ENCODE results near the gene TMEM272. TPM values are rescaled to one million over a fixed set of nuclear protein-coding genes. Genes with fewer than 3 reads are reported as not detected.

TMEM272 gene
- total RNA-seq, 4 donors from 2014 or later = not detected

GRCh38 chr13:51814071-51814470 lies 30.9 kb downstream of the TMEM272 start:
- intact Hi-C loops (cut with DNase I; ENCODE audit: low total_unique reads) = no loop called here

DNA sequence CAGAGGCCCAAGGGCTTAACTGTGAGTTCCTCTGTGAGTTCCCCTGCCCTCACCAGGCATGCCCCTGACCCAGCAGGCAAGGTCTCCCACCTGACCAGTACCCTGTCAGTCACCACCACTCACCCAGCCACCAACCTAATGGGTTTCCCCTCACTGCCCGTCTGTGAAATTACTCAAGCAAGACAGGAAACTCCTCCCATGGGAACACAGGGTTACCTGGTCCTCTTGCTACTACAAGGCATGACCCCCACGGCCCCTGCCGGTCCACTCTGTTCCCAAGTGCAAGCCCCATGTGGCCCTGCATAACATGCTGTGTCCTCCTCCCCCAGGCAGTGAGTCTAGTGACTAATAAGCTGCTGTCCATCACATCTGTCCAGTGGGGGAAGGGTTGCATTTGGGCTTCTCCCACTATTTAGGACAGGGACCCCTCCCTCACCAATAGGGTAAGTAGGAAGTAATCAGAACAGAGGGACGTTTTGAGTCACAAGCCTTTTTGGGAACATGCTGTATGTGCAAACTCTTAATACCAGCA lies 33.0 kb downstream of the TMEM272 start:
- no peak for TF ChIP-seq POLR2A (IDR thresholded peaks at IDR 0.05)
- TF ChIP-seq, protein P1, sequence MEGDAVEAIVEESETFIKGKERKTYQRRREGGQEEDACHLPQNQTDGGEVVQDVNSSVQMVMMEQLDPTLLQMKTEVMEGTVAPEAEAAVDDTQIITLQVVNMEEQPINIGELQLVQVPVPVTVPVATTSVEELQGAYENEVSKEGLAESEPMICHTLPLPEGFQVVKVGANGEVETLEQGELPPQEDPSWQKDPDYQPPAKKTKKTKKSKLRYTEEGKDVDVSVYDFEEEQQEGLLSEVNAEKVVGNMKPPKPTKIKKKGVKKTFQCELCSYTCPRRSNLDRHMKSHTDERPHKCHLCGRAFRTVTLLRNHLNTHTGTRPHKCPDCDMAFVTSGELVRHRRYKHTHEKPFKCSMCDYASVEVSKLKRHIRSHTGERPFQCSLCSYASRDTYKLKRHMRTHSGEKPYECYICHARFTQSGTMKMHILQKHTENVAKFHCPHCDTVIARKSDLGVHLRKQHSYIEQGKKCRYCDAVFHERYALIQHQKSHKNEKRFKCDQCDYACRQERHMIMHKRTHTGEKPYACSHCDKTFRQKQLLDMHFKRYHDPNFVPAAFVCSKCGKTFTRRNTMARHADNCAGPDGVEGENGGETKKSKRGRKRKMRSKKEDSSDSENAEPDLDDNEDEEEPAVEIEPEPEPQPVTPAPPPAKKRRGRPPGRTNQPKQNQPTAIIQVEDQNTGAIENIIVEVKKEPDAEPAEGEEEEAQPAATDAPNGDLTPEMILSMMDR (IDR thresholded peaks at IDR 0.05) = no peak
- no peak for TF ChIP-seq EP300 (IDR thresholded peaks at IDR 0.05; ENCODE audit: low read depth)
- TF ChIP-seq POLR2AphosphoS5 (IDR thresholded peaks at IDR 0.05) = no peak
- in situ Hi-C loops (cut with MboI; ENCODE audit: low pct_ligation_motif_present in 1 of 4, low pct_unique_long_range_greater_than_20kb in 1 of 4, low sequenced_read_pairs in 3 of 4) = loop anchor here in 1 of 4 donors (25.0 kb wide), 2 partner anchors 325 to 625 kb away; partner anchors contain the start of gene NEK5
- no peaks in the 10 kb centered on the region for H3K9me3 ChIP-seq
- intact Hi-C loops (cut with DNase I; ENCODE audit: low total_unique reads) = no loop called here
- no peak overlapping the region for H3K4me3 ChIP-seq
- H3K27me3 ChIP-seq = no peaks in the 10 kb centered on the region
- no peak overlapping the region for H3K27ac ChIP-seq
- peaks cover 5 to 13% (median 10%) of the 10 kb centered on the region in 4 donors for H3K4me1 ChIP-seq
- H3K36me3 ChIP-seq = no peaks in the 10 kb centered on the region
- no peak for DNase-seq
- 60 to 67% methylated on average over 1 to 4 of the region's 4 CpGs for WGBS, 2 donors (ENCODE audit: low coverage in 1 of 2)

More at GRCh38 chr13:51814071-51814470, 30.9 kb downstream of the TMEM272 start:
- Histone ChIP-seq H3K9me3 (no peaks in the 10 kb centered on the region), H3K36me3 (no peaks in the 10 kb centered on the region), H3K27me3 (no peaks in the 10 kb centered on the region), H3K4me1 (peaks cover 5 to 13% (median 10%) of the 10 kb centered on the region in 4 donors), H3K27ac (no peak overlapping the region), H3K4me3 (no peak overlapping the region)
- TF ChIP-seq EP300 (IDR thresholded peaks at IDR 0.05; ENCODE audit: low read depth) (no peak), POLR2AphosphoS5 (IDR thresholded peaks at IDR 0.05) (no peak), POLR2A (IDR thresholded peaks at IDR 0.05) (no peak)
- TF ChIP-seq, protein P1 (IDR thresholded peaks at IDR 0.05) = no peak
- 98% methylated on average over 2 of the region's 2 CpGs; no CpG with 5 or more reads in 1 of the 2 donors for WGBS, 2 donors (ENCODE audit: low coverage in 1 of 2)
- no peak for DNase-seq
- in situ Hi-C loops (cut with MboI; ENCODE audit: low pct_ligation_motif_present in 1 of 4, low pct_unique_long_range_greater_than_20kb in 1 of 4, low sequenced_read_pairs in 3 of 4) = loop anchor here in 1 of 4 donors (25.0 kb wide), 2 partner anchors 323 to 623 kb away; partner anchors contain the start of gene NEK5

DNA sequence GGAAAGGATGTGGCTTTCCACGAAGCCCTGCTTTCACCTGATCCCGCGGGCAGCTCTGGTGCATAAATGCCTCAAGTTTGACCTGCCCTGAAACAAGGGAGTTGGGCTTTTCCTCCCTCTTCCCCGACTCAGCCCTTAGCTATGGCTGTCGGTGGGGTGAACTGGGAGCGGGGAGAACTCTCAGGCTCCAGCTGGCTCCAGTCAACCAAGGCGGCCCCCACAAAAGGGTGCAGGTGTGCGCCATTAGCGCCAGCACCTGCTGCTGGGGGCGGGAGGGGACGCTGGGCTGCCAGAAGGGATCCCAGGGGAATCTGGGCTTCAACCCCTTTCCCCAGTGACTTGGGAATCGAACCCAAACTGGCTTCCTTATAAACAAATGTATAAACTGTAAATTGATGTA lies 33.9 kb downstream of the TMEM272 start:
- no peak overlapping the region for H3K27ac ChIP-seq
- no peaks in the 10 kb centered on the region for H3K36me3 ChIP-seq
- 80% methylated on average over 1 to 12 of the region's 12 CpGs for WGBS, 2 donors (ENCODE audit: low coverage in 1 of 2)
- H3K4me3 ChIP-seq = no peak overlapping the region
- H3K9me3 ChIP-seq = no peaks in the 10 kb centered on the region
- H3K27me3 ChIP-seq = no peaks in the 10 kb centered on the region
- in situ Hi-C loops (cut with MboI; ENCODE audit: low pct_ligation_motif_present in 1 of 4, low pct_unique_long_range_greater_than_20kb in 1 of 4, low sequenced_read_pairs in 3 of 4) (loop anchor here in 1 of 4 donors (25.0 kb wide), 2 partner anchors 326 to 626 kb away; partner anchors contain the start of gene NEK5), intact Hi-C loops (cut with DNase I; ENCODE audit: low total_unique reads) (no loop called here)
- no peak for TF ChIP-seq POLR2AphosphoS5 (IDR thresholded peaks at IDR 0.05)
- no peak for TF ChIP-seq EP300 (IDR thresholded peaks at IDR 0.05; ENCODE audit: low read depth)
- TF ChIP-seq POLR2A (IDR thresholded peaks at IDR 0.05) = no peak
- TF ChIP-seq, protein P1 (IDR thresholded peaks at IDR 0.05) = no peak
- peaks cover 5 to 13% (median 10%) of the 10 kb centered on the region in 4 donors for H3K4me1 ChIP-seq
- no peak for DNase-seq

- in situ Hi-C loops (cut with MboI; ENCODE audit: low pct_ligation_motif_present in 1 of 4, low pct_unique_long_range_greater_than_20kb in 1 of 4, low sequenced_read_pairs in 3 of 4) (loop anchor here in 2 of 4 donors (10.0 to 25.0 kb wide), 3 partner anchors 224 to 628 kb away; partner anchors contain the start of genes NEK5 (in 1 of the 2) and WDFY2 (in 1 of the 2)), intact Hi-C loops (cut with DNase I; ENCODE audit: low total_unique reads) (loop anchor here (10.0 kb wide), 1 partner anchor 224 kb away; the partner anchor contains the start of gene WDFY2)
- no peaks in the 10 kb centered on the region for H3K9me3 ChIP-seq
- H3K27me3 ChIP-seq = no peaks in the 10 kb centered on the region
- TF ChIP-seq POLR2AphosphoS5 (IDR thresholded peaks at IDR 0.05) (no peak), EP300 (IDR thresholded peaks at IDR 0.05; ENCODE audit: low read depth) (no peak), POLR2A (IDR thresholded peaks at IDR 0.05) (no peak)
- TF ChIP-seq, protein P1 (IDR thresholded peaks at IDR 0.05) = no peak
- H3K27ac ChIP-seq = no peak overlapping the region
- no peak for DNase-seq
- H3K4me3 ChIP-seq = no peak overlapping the region
- peaks cover 0 to 11% (median 6%) of the 10 kb centered on the region in 4 donors for H3K4me1 ChIP-seq
- H3K36me3 ChIP-seq = no peaks in the 10 kb centered on the region
Measured at GRCh38 chr13:51808811-51809210, 36.2 kb downstream of the TMEM272 start.

Measured in transverse colon (tissue), 4 donors.